K562 (cell line): Measurements from ENCODE around the gene SOBP. TPM values are rescaled to one million over a fixed set of nuclear protein-coding genes. Genes with fewer than 3 reads are reported as not detected.

Experiments
- ATAC-seq: fragments of 200-7000 bp; cut with Tn5 transposase; 3 replicates; pipeline ENCODE4 v1.9.1; 2020; ENCODE audit warnings: moderate library complexity
- BruUV-seq: library from RNA; stranded (reverse); fragments of 400-500 nt; replicated peaks from 2 replicates; lab custom pipeline; 2021; lab: Mats Ljungman, UMichigan
- CTCF ChIA-PET: fragments of 300-600 bp; formaldehyde crosslinking; extraction: SDS; loops from one replicate; lab custom pipeline; 2021; ENCODE audit warnings: low intra/inter-chr PET ratio; lab: Yijun Ruan, JAX
- POLR2A ChIA-PET: fragments of 300-600, 350-650 bp; sonication (Branson Sonifier 250); formaldehyde crosslinking; extraction: SDS; loops from one replicate; lab custom pipeline; 2021; ENCODE audit warnings: antibody characterized with exemption, inconsistent platforms; lab: Yijun Ruan, JAX
- DNase-seq, 4 experiments: peaks; one replicate each; pipeline versions ENCODE4 v3.0.0 to v3.0.0-alpha.2; 2011 to 2018; ENCODE audit warnings: low spot score in 3 of 4, mixed read lengths in 3 of 4; ENCODE audit errors: extremely low read depth in 1 of 4
- FAIRE-seq: peaks from 2 replicates; lab custom pipeline; 2011; peaks lifted over from hg19 to GRCh38; lab: Jason Lieb, UNC
- H2AFZ ChIP-seq: 2 replicates; pipeline ENCODE4 v1.6.0; 2011; ENCODE audit warnings: low read depth, low read length, control low read depth, inconsistent platforms
- H3K27ac ChIP-seq: fragments of 200-600 bp; 3 replicates; pipeline ENCODE4 v1.8.0; 2011; ENCODE audit warnings: low read depth, mild to moderate bottlenecking, control low read depth, inconsistent platforms, low read length, moderate library complexity, mixed read lengths; ENCODE audit errors: extremely low read depth
- H3K27me3 ChIP-seq, 2 experiments: fragments of 300-600 bp in 1 of 2; 2 replicates in 1 of 2; 3 replicates in 1 of 2; pipeline versions ENCODE4 v1.6.0 to v1.8.0; 2011; ENCODE audit warnings: inconsistent platforms in 2 of 2, low read length in 2 of 2, mild to moderate bottlenecking in 1 of 2, mixed read lengths in 1 of 2, moderate library complexity in 1 of 2; ENCODE audit not compliant: control insufficient read depth in 2 of 2, insufficient read depth in 2 of 2
- H3K36me3 ChIP-seq: fragments of 300-600 bp; 3 replicates; pipeline ENCODE4 v1.8.0; 2011; ENCODE audit warnings: mild to moderate bottlenecking, low read length, inconsistent platforms; ENCODE audit not compliant: control insufficient read depth, insufficient read depth
- H3K4me1 ChIP-seq, 2 experiments: fragments of 200-600 bp in 1 of 2; replicated peaks in 1 of 2; 2 replicates in 1 of 2; 3 replicates in 1 of 2; pipeline versions ENCODE4 v1.5.1 to v1.8.0; 2011; ENCODE audit warnings: inconsistent platforms in 2 of 2, low read length in 2 of 2, mild to moderate bottlenecking in 1 of 2, mixed read lengths in 1 of 2, moderate library complexity in 1 of 2; ENCODE audit not compliant: control insufficient read depth in 2 of 2, insufficient read depth in 2 of 2
- H3K4me2 ChIP-seq: 2 replicates; pipeline ENCODE4 v1.6.1; 2011; ENCODE audit warnings: low read length, control low read depth, inconsistent platforms, mixed read lengths; ENCODE audit not compliant: insufficient read depth
- H3K4me3 ChIP-seq: fragments of 200-600 bp; sonication (generic), shearing (Covaris generic); 2 replicates; pipeline ENCODE4 v1.5.1; 2016; ENCODE audit warnings: control low read depth, inconsistent platforms
- H3K79me2 ChIP-seq: fragments of 200-600 bp; 3 replicates; pipeline ENCODE4 v1.8.0; 2011; ENCODE audit warnings: low read length, inconsistent platforms; ENCODE audit not compliant: control insufficient read depth, insufficient read depth
- H3K9ac ChIP-seq, 2 experiments: 2 replicates each; pipeline versions ENCODE4 v1.6.0 to v1.6.1; 2011; ENCODE audit warnings: low read depth in 2 of 2, low read length in 2 of 2, control low read depth in 1 of 2, inconsistent platforms in 1 of 2, mild to moderate bottlenecking in 1 of 2, mixed read lengths in 1 of 2; ENCODE audit not compliant: insufficient read depth in 1 of 2
- H3K9me1 ChIP-seq: one replicate; pipeline ENCODE4 v1.6.0; 2011; ENCODE audit warnings: inconsistent platforms, mild to moderate bottlenecking, low read length, moderate library complexity; ENCODE audit not compliant: control insufficient read depth, insufficient read depth
- H3K9me3 ChIP-seq: replicated peaks from 2 replicates; pipeline ENCODE4 v1.5.1; 2011; ENCODE audit warnings: low read depth, low read length, inconsistent platforms; ENCODE audit not compliant: control insufficient read depth, insufficient read depth
- H4K20me1 ChIP-seq: replicated peaks from 2 replicates; pipeline ENCODE4 v1.6.1; 2011; ENCODE audit warnings: low read length, inconsistent platforms, mixed read lengths; ENCODE audit not compliant: control insufficient read depth, insufficient read depth
- BDP1 ChIP-seq: IDR thresholded peaks from 3 replicates; pipeline ENCODE4 v1.6.1; 2011; ENCODE audit not compliant: insufficient read length, insufficient read depth
- C11orf30 ChIP-seq: fragments of 450-650 bp; IDR thresholded peaks from 2 replicates; pipeline ENCODE4 v1.6.1; 2016; ENCODE audit warnings: low read depth, mild to moderate bottlenecking
- MIER1 ChIP-seq: fragments of 450-650 bp; IDR thresholded peaks from 2 replicates; pipeline ENCODE4 v1.6.1; 2016; ENCODE audit warnings: antibody characterized with exemption, mild to moderate bottlenecking, low read depth
- NFYB ChIP-seq: IDR thresholded peaks from 2 replicates; pipeline ENCODE4 v1.6.1; 2011; ENCODE audit warnings: mild to moderate bottlenecking, moderate library complexity; ENCODE audit not compliant: insufficient read length; ENCODE audit errors: extremely low read depth
- SMAD3 ChIP-seq: fragments of 450-650 bp; formaldehyde crosslinking; conservative IDR thresholded peaks from 2 replicates; pipeline ENCODE4 v1.4.0; 2020; ENCODE audit warnings: mild to moderate bottlenecking
- TEAD4 ChIP-seq, 2 experiments: sonication (generic) in 1 of 2; formaldehyde crosslinking in 1 of 2; IDR thresholded peaks; 2 replicates each; pipeline versions ENCODE4 v1.6.1 to v1.8.0; 2012 to 2022; ENCODE audit warnings: borderline replicate concordance in 1 of 2, inconsistent platforms in 1 of 2, low read length in 1 of 2, mild to moderate bottlenecking in 1 of 2, missing genetic modification reagents in 1 of 2
- TOE1 ChIP-seq, 2 experiments: fragments of 450-650 bp in 1 of 2; sonication (generic) in 1 of 2; formaldehyde crosslinking in 1 of 2; IDR thresholded peaks; 2 replicates each; pipeline versions ENCODE4 v1.7.1 to v1.8.0; 2016 to 2022; ENCODE audit warnings: borderline replicate concordance in 2 of 2, mild to moderate bottlenecking in 2 of 2, antibody characterized with exemption in 1 of 2, inconsistent platforms in 1 of 2, low read depth in 1 of 2, missing genetic modification reagents in 1 of 2, moderate library complexity in 1 of 2
- ZNF316 ChIP-seq: fragments of 450-650 bp; IDR thresholded peaks from 2 replicates; pipeline ENCODE4 v1.6.1; 2016
- WGBS: fragments of 100-300 bp; shearing (Covaris generic); methylation state at CpG from one replicate; pipeline ENCODE4 v1.1.6; 2016; ENCODE audit warnings: low coverage, mixed read lengths; ENCODE audit not compliant: insufficient coverage; ENCODE audit errors: missing lambda C conversion rate; 5-methylcytosine and 5-hydroxymethylcytosine counted together
- in situ Hi-C: fragments of 300-500 bp; cut with MboI; formaldehyde crosslinking; loops from 4 replicates; pipeline ENCODE4 v1.15.0; 2018; ENCODE audit warnings: inconsistent platforms, mixed read lengths
- intact Hi-C: fragments of 100-400 bp; cut with micrococcal nuclease; formaldehyde crosslinking; loops from 2 replicates; pipeline ENCODE4 v1.14.2; 2022
- polyA plus RNA-seq, 8 experiments: library from polyadenylated mRNA; depleted of rRNA in 4 of 8; stranded (reverse) in 5 of 8; unstranded in 3 of 8; fragments of >200 nt; fragmentation: Nextera tagmentation in 2 of 8; fragmentation: Illumina TruSeq in 1 of 8; extraction: Ambion mirVana in 2 of 8; extraction: Trizol in 1 of 8; gene quantifications; 2 replicates each; pipeline versions ENCODE4 v1.2.1 to v1.2.3, GENCODE V29; 2011 to 2014; ENCODE audit warnings: inconsistent platforms in 1 of 8, missing spikeins in 1 of 8
- total RNA-seq, 7 experiments: library from RNA; depleted of rRNA in 6 of 7; stranded (reverse); fragments of >200 nt in 6 of 7; fragmentation: Illumina TruSeq in 2 of 7; extraction: Trizol in 2 of 7; gene quantifications; 2 replicates each; pipeline versions ENCODE4 v1.2.1 to v1.2.3, GENCODE V29; 2011 to 2021; ENCODE audit warnings: low replicate concordance in 1 of 7
- TF ChIP-seq, protein P1 (sequence below): sonication (generic); formaldehyde crosslinking; IDR thresholded peaks from 2 replicates; pipeline ENCODE4 v1.5.0; 2020; ENCODE audit warnings: missing genetic modification reagents
- TF ChIP-seq, protein P2 (sequence below): fragments of 450-650 bp; IDR thresholded peaks from 2 replicates; pipeline ENCODE4 v1.6.1; 2016; ENCODE audit warnings: mild to moderate bottlenecking, moderate library complexity

Gene SOBP
- total and polyA plus RNA-seq, 9 of the 15 experiments (the other 6 are each of a cell fraction or from before 2014, with no cell fraction given), result 0.16 TPM; not detected in 8

DNA sequence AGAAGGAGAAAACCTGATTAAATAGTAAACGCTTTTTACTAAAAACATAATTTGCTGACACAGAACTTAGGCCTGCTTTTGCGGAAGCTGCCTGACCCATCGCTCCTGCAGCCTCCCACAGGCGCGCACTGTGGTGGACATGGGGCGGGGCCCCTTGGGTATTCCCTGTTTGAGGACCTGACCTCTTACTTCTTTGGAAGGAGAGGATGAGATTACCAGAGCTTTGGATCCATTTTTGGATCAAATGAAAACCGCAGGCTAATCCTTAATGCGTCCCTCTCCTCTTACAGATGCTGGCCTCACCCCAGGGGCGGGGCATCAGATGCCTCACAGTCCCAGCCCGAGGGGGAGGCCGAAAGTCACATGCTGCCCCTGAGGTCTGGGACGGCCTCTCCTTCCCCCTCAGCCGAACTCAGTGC lies 183.2 kb downstream of the SOBP start:
- H3K9me3 ChIP-seq, result no peaks in the 10 kb centered on the region
- H3K36me3 ChIP-seq, result no peaks in the 10 kb centered on the region
- FAIRE-seq, result no peak
- H2AFZ ChIP-seq, result no peak overlapping the region
- H3K9ac ChIP-seq, result no peak overlapping the region
- no peak for ATAC-seq
- in situ Hi-C loops (no loop called here), intact Hi-C loops (loop anchor here (10.0 kb wide), 2 partner anchors 292 to 372 kb away; no protein-coding TSS in a partner anchor)
- ChIA-PET CTCF (no interaction called here), POLR2A (interaction anchor here (0.6 to 0.7 kb wide), 2 partner anchors 177 to 601 kb away, joined by 3 to 4 read pairs; no protein-coding TSS in a partner anchor)
- H3K79me2 ChIP-seq, result no peaks in the 10 kb centered on the region
- no peak overlapping the region for H3K27ac ChIP-seq
- H3K4me1 ChIP-seq, result peaks cover 0 to 5% of the 10 kb centered on the region in 2 experiments; a peak in 2 of 5 replicates
- peaks cover 17 to 45% of the 10 kb centered on the region in 2 experiments for H3K27me3 ChIP-seq
- H3K9me1 ChIP-seq, result no peaks in the 10 kb centered on the region
- 22% methylated on average over 10 of the region's 13 CpGs for WGBS
- no peak overlapping the region for H3K4me3 ChIP-seq
- no peak overlapping the region for H3K4me2 ChIP-seq
- H4K20me1 ChIP-seq, result no peaks in the 10 kb centered on the region
- no peak for DNase-seq
- no TSS peak for BruUV-seq
- peak; percentile 66; the same call in 1 of the 2 replicates for TF ChIP-seq ZNF316
- TF ChIP-seq C11orf30, result peak; percentile 60; the same call in 1 of the 2 replicates
- TF ChIP-seq BDP1, result no peak
- no peak for TF ChIP-seq TOE1 (IDR thresholded peaks at IDR 0.05; ENCODE audit: borderline replicate concordance)
- TF ChIP-seq TOE1 (CRISPR knock-in tag; IDR thresholded peaks at IDR 0.05; ENCODE audit: borderline replicate concordance, low read depth), result no peak
- no peak for TF ChIP-seq MIER1
- TF ChIP-seq, protein P1, sequence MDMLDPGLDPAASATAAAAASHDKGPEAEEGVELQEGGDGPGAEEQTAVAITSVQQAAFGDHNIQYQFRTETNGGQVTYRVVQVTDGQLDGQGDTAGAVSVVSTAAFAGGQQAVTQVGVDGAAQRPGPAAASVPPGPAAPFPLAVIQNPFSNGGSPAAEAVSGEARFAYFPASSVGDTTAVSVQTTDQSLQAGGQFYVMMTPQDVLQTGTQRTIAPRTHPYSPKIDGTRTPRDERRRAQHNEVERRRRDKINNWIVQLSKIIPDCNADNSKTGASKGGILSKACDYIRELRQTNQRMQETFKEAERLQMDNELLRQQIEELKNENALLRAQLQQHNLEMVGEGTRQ, result peak; percentile 47; the same call in 1 of the 2 replicates
- TF ChIP-seq TEAD4 (IDR thresholded peaks at IDR 0.05; ENCODE audit: low read length), result no peak
- TF ChIP-seq TEAD4 (CRISPR knock-in tag; IDR thresholded peaks at IDR 0.05; ENCODE audit: borderline replicate concordance), result no peak
- TF ChIP-seq NFYB, result no peak
- no peak for TF ChIP-seq SMAD3 (CRISPR knock-in tag)
- TF ChIP-seq, protein P2, sequence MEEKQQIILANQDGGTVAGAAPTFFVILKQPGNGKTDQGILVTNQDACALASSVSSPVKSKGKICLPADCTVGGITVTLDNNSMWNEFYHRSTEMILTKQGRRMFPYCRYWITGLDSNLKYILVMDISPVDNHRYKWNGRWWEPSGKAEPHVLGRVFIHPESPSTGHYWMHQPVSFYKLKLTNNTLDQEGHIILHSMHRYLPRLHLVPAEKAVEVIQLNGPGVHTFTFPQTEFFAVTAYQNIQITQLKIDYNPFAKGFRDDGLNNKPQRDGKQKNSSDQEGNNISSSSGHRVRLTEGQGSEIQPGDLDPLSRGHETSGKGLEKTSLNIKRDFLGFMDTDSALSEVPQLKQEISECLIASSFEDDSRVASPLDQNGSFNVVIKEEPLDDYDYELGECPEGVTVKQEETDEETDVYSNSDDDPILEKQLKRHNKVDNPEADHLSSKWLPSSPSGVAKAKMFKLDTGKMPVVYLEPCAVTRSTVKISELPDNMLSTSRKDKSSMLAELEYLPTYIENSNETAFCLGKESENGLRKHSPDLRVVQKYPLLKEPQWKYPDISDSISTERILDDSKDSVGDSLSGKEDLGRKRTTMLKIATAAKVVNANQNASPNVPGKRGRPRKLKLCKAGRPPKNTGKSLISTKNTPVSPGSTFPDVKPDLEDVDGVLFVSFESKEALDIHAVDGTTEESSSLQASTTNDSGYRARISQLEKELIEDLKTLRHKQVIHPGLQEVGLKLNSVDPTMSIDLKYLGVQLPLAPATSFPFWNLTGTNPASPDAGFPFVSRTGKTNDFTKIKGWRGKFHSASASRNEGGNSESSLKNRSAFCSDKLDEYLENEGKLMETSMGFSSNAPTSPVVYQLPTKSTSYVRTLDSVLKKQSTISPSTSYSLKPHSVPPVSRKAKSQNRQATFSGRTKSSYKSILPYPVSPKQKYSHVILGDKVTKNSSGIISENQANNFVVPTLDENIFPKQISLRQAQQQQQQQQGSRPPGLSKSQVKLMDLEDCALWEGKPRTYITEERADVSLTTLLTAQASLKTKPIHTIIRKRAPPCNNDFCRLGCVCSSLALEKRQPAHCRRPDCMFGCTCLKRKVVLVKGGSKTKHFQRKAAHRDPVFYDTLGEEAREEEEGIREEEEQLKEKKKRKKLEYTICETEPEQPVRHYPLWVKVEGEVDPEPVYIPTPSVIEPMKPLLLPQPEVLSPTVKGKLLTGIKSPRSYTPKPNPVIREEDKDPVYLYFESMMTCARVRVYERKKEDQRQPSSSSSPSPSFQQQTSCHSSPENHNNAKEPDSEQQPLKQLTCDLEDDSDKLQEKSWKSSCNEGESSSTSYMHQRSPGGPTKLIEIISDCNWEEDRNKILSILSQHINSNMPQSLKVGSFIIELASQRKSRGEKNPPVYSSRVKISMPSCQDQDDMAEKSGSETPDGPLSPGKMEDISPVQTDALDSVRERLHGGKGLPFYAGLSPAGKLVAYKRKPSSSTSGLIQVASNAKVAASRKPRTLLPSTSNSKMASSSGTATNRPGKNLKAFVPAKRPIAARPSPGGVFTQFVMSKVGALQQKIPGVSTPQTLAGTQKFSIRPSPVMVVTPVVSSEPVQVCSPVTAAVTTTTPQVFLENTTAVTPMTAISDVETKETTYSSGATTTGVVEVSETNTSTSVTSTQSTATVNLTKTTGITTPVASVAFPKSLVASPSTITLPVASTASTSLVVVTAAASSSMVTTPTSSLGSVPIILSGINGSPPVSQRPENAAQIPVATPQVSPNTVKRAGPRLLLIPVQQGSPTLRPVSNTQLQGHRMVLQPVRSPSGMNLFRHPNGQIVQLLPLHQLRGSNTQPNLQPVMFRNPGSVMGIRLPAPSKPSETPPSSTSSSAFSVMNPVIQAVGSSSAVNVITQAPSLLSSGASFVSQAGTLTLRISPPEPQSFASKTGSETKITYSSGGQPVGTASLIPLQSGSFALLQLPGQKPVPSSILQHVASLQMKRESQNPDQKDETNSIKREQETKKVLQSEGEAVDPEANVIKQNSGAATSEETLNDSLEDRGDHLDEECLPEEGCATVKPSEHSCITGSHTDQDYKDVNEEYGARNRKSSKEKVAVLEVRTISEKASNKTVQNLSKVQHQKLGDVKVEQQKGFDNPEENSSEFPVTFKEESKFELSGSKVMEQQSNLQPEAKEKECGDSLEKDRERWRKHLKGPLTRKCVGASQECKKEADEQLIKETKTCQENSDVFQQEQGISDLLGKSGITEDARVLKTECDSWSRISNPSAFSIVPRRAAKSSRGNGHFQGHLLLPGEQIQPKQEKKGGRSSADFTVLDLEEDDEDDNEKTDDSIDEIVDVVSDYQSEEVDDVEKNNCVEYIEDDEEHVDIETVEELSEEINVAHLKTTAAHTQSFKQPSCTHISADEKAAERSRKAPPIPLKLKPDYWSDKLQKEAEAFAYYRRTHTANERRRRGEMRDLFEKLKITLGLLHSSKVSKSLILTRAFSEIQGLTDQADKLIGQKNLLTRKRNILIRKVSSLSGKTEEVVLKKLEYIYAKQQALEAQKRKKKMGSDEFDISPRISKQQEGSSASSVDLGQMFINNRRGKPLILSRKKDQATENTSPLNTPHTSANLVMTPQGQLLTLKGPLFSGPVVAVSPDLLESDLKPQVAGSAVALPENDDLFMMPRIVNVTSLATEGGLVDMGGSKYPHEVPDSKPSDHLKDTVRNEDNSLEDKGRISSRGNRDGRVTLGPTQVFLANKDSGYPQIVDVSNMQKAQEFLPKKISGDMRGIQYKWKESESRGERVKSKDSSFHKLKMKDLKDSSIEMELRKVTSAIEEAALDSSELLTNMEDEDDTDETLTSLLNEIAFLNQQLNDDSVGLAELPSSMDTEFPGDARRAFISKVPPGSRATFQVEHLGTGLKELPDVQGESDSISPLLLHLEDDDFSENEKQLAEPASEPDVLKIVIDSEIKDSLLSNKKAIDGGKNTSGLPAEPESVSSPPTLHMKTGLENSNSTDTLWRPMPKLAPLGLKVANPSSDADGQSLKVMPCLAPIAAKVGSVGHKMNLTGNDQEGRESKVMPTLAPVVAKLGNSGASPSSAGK, result no peak
